ENCODE measurements around the gene ZHX3. TPM values are rescaled to one million over a fixed set of nuclear protein-coding genes. Genes with fewer than 3 reads are reported as not detected.

ZHX3 gene
- total RNA-seq, 4 donors from 2014 or later = 57.8 to 74.8 (median 60.5) TPM

- no peak for TF ChIP-seq POLR2A (IDR thresholded peaks at IDR 0.05)
- TF ChIP-seq, protein P1, sequence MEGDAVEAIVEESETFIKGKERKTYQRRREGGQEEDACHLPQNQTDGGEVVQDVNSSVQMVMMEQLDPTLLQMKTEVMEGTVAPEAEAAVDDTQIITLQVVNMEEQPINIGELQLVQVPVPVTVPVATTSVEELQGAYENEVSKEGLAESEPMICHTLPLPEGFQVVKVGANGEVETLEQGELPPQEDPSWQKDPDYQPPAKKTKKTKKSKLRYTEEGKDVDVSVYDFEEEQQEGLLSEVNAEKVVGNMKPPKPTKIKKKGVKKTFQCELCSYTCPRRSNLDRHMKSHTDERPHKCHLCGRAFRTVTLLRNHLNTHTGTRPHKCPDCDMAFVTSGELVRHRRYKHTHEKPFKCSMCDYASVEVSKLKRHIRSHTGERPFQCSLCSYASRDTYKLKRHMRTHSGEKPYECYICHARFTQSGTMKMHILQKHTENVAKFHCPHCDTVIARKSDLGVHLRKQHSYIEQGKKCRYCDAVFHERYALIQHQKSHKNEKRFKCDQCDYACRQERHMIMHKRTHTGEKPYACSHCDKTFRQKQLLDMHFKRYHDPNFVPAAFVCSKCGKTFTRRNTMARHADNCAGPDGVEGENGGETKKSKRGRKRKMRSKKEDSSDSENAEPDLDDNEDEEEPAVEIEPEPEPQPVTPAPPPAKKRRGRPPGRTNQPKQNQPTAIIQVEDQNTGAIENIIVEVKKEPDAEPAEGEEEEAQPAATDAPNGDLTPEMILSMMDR (IDR thresholded peaks at IDR 0.05) = no peak
- Histone ChIP-seq H3K9me3 (no peaks in the 10 kb centered on the region), H3K4me3 (replicated peaks in 1 of 3) (no peak overlapping the region), H3K4me1 (peaks cover 84 to 97% of the 10 kb centered on the region in 2 donors), H3K27me3 (no peaks in the 10 kb centered on the region), H3K27ac (peak overlapping the region; percentile 28 to 98 (median 96)), H3K36me3 (no peaks in the 10 kb centered on the region)
- intact Hi-C loops (cut with DNase I) = loop anchor here (10.0 kb wide), 1 partner anchor 189 kb away; no protein-coding TSS in a partner anchor
- WGBS, 2 donors = 35 to 43% methylated on average over 12 of the region's 12 CpGs
- peak; percentile 74 to 76 for DNase-seq
Observed at GRCh38 chr20:41145821-41146620, 171.5 kb downstream of the ZHX3 start.

- peaks cover 88 to 97% of the 10 kb centered on the region in 2 donors for H3K4me1 ChIP-seq
Observed at GRCh38 chr20:41145317-41145716, 172.2 kb downstream of the ZHX3 start.

GRCh38 chr20:41143354-41143753 lies 174.2 kb downstream of the ZHX3 start:
- Histone ChIP-seq H3K36me3 (no peaks in the 10 kb centered on the region), H3K9me3 (no peaks in the 10 kb centered on the region), H3K4me3 (replicated peaks in 1 of 3) (no peak overlapping the region), H3K27me3 (no peaks in the 10 kb centered on the region), H3K27ac (peak overlapping the region; percentile 74 to 98 (median 96)), H3K4me1 (peaks cover 87 to 96% of the 10 kb centered on the region in 2 donors)
- DNase-seq = peak; percentile 71 to 74
- 46 to 50% methylated on average over 2 of the region's 2 CpGs for WGBS, 2 donors
- TF ChIP-seq, protein P1 (IDR thresholded peaks at IDR 0.05) = no peak
- TF ChIP-seq POLR2A (IDR thresholded peaks at IDR 0.05) = peak in 1 of 2 donors; percentile 40
- intact Hi-C loops (cut with DNase I) = loop anchor here (10.0 kb wide), 1 partner anchor 191 kb away; no protein-coding TSS in a partner anchor

More at GRCh38 chr20:41145317-41145716, 172.2 kb downstream of the ZHX3 start:
- Histone ChIP-seq H3K27me3 (no peaks in the 10 kb centered on the region), H3K4me3 (replicated peaks in 1 of 3) (no peak overlapping the region), H3K9me3 (no peaks in the 10 kb centered on the region), H3K36me3 (no peaks in the 10 kb centered on the region), H3K27ac (peak overlapping the region; percentile 28 to 98 (median 96))
- TF ChIP-seq, protein P1 (IDR thresholded peaks at IDR 0.05) = no peak
- no peak for TF ChIP-seq POLR2A (IDR thresholded peaks at IDR 0.05)
- intact Hi-C loops (cut with DNase I) = loop anchor here (10.0 kb wide), 1 partner anchor 189 kb away; no protein-coding TSS in a partner anchor
- 89 to 97% methylated on average over 2 of the region's 2 CpGs for WGBS, 2 donors
- DNase-seq = no peak

GRCh38 chr20:41142919-41143318 lies 174.6 kb downstream of the ZHX3 start:
- Histone ChIP-seq H3K27me3 (no peaks in the 10 kb centered on the region), H3K27ac (peak overlapping the region; percentile 74 to 98 (median 96)), H3K9me3 (no peaks in the 10 kb centered on the region), H3K4me3 (replicated peaks in 1 of 3) (no peak overlapping the region), H3K4me1 (peaks cover 82 to 92% of the 10 kb centered on the region in 2 donors), H3K36me3 (no peaks in the 10 kb centered on the region)
- intact Hi-C loops (cut with DNase I) = loop anchor here (10.0 kb wide), 1 partner anchor 192 kb away; no protein-coding TSS in a partner anchor
- no peak for DNase-seq
- 56 to 71% methylated on average over 5 of the region's 5 CpGs for whole genome bisulfite sequencing, 2 donors
- TF ChIP-seq, protein P1 (IDR thresholded peaks at IDR 0.05) = no peak
- no peak for TF ChIP-seq POLR2A (IDR thresholded peaks at IDR 0.05)

- no peaks in the 10 kb centered on the region for H3K27me3 ChIP-seq
- intact Hi-C loops (cut with DNase I) = loop anchor here (10.0 kb wide), 1 partner anchor 193 kb away; no protein-coding TSS in a partner anchor
- H3K4me1 ChIP-seq = peaks cover 76 to 85% of the 10 kb centered on the region in 2 donors
- H3K9me3 ChIP-seq = no peaks in the 10 kb centered on the region
- peak overlapping the region; percentile 74 to 98 (median 96) for H3K27ac ChIP-seq
- TF ChIP-seq, protein P1 (IDR thresholded peaks at IDR 0.05) = no peak
- TF ChIP-seq POLR2A (IDR thresholded peaks at IDR 0.05) = no peak
- H3K4me3 ChIP-seq (replicated peaks in 1 of 3) = no peak overlapping the region
- 77 to 85% methylated on average over 4 of the region's 4 CpGs for WGBS, 2 donors
- DNase-seq = no peak
- no peaks in the 10 kb centered on the region for H3K36me3 ChIP-seq
Observed at GRCh38 chr20:41142245-41142644, 175.3 kb downstream of the ZHX3 start.
